Stimulated activated memory B cell treated with anti-CD40 and anti-IgM and Interleukin-4, amounts not matched to agents 10 μg/mL and 1 μg/mL and 100 μg/mL, for 72 hours (primary cell): ENCODE results near the gene ADGRA3.

Source experiments
- ATAC-seq: fragments of 150-1000 bp; cut with Tn5 transposase; 2 replicates; pipeline ENCODE4 v1.10.0; 2021
- H3K27ac Mint-ChIP-seq: one replicate; pipeline ENCODE4 v1.8.0; 2022; ENCODE audit warnings: mild to moderate bottlenecking, mixed read lengths
- H3K27me3 Mint-ChIP-seq: one replicate; pipeline ENCODE4 v1.8.0; 2022; ENCODE audit warnings: mixed read lengths
- H3K36me3 Mint-ChIP-seq: one replicate; pipeline ENCODE4 v1.8.0; 2022; ENCODE audit warnings: mixed read lengths
- H3K4me1 Mint-ChIP-seq: one replicate; pipeline ENCODE4 v1.8.0; 2022; ENCODE audit warnings: mixed read lengths
- H3K4me3 Mint-ChIP-seq: one replicate; pipeline ENCODE4 v1.8.0; 2022; ENCODE audit warnings: mild to moderate bottlenecking, moderate library complexity, mixed read lengths
- H3K9me3 Mint-ChIP-seq: one replicate; pipeline ENCODE4 v1.8.0; 2022; ENCODE audit warnings: mixed read lengths

Gene ADGRA3

GRCh38 chr4:22515888-22516541 lies at the start of gene ADGRA3:
Gene ADGRA3, minus strand, starts transcription at chr4:22516066. Its CDS starts 282 bp downstream, at chr4:22515784.
- H3K4me1 Mint-ChIP-seq, result peaks cover 11% of the 10 kb centered on the region
- H3K27me3 Mint-ChIP-seq, result peaks cover 36% of the 10 kb centered on the region
- no peak within 1 kb of the TSS for H3K27ac Mint-ChIP-seq
- H3K4me3 Mint-ChIP-seq, result peak within 1 kb of the TSS; percentile 72
- no peaks in the 10 kb centered on the region for H3K9me3 Mint-ChIP-seq
- no peaks in the 10 kb centered on the region for H3K36me3 Mint-ChIP-seq
- ATAC-seq, result peak; percentile 53

- peaks cover 2% of the 10 kb centered on the region for H3K9me3 Mint-ChIP-seq
- no peak overlapping the region for H3K27ac Mint-ChIP-seq
- no peaks in the 10 kb centered on the region for H3K4me1 Mint-ChIP-seq
- no peaks in the 10 kb centered on the region for H3K36me3 Mint-ChIP-seq
- no peak overlapping the region for H3K4me3 Mint-ChIP-seq
- H3K27me3 Mint-ChIP-seq, result no peaks in the 10 kb centered on the region
- ATAC-seq, result no peak
Measured at GRCh38 chr4:22556495-22556894, 40.6 kb upstream of the ADGRA3 start.

GRCh38 chr4:22554670-22555069 lies 38.8 kb upstream of the ADGRA3 start:
- Mint-ChIP-seq H3K27me3 (no peaks in the 10 kb centered on the region), H3K27ac (no peak overlapping the region), H3K4me1 (no peaks in the 10 kb centered on the region), H3K4me3 (no peak overlapping the region), H3K36me3 (no peaks in the 10 kb centered on the region), H3K9me3 (no peaks in the 10 kb centered on the region)
- no peak for ATAC-seq

GRCh38 chr4:22553560-22553959 lies 37.7 kb upstream of the ADGRA3 start:
- no peak overlapping the region for H3K27ac Mint-ChIP-seq
- no peaks in the 10 kb centered on the region for H3K9me3 Mint-ChIP-seq
- H3K27me3 Mint-ChIP-seq, result no peaks in the 10 kb centered on the region
- H3K4me3 Mint-ChIP-seq, result no peak overlapping the region
- no peak for ATAC-seq
- no peaks in the 10 kb centered on the region for H3K4me1 Mint-ChIP-seq
- no peaks in the 10 kb centered on the region for H3K36me3 Mint-ChIP-seq

- no peaks in the 10 kb centered on the region for H3K9me3 Mint-ChIP-seq
- no peaks in the 10 kb centered on the region for H3K4me1 Mint-ChIP-seq
- no peaks in the 10 kb centered on the region for H3K27me3 Mint-ChIP-seq
- H3K27ac Mint-ChIP-seq, result no peak overlapping the region
- H3K4me3 Mint-ChIP-seq, result no peak overlapping the region
- ATAC-seq, result no peak
- H3K36me3 Mint-ChIP-seq, result no peaks in the 10 kb centered on the region
Measured at GRCh38 chr4:22552812-22553211, 36.9 kb upstream of the ADGRA3 start.

GRCh38 chr4:22551550-22551949 lies 35.7 kb upstream of the ADGRA3 start:
- H3K27me3 Mint-ChIP-seq, result no peaks in the 10 kb centered on the region

GRCh38 chr4:22546299-22546698 lies 30.4 kb upstream of the ADGRA3 start:
- Mint-ChIP-seq H3K27me3 (no peaks in the 10 kb centered on the region), H3K4me3 (no peak overlapping the region), H3K4me1 (no peaks in the 10 kb centered on the region), H3K9me3 (peaks cover 19% of the 10 kb centered on the region), H3K27ac (no peak overlapping the region), H3K36me3 (no peaks in the 10 kb centered on the region)
- ATAC-seq, result no peak

More at GRCh38 chr4:22551550-22551949, 35.7 kb upstream of the ADGRA3 start:
- no peaks in the 10 kb centered on the region for H3K36me3 Mint-ChIP-seq
- no peak overlapping the region for H3K4me3 Mint-ChIP-seq
- ATAC-seq, result no peak
- H3K4me1 Mint-ChIP-seq, result no peaks in the 10 kb centered on the region
- H3K27ac Mint-ChIP-seq, result no peak overlapping the region
- peaks cover 4% of the 10 kb centered on the region for H3K9me3 Mint-ChIP-seq

- H3K9me3 Mint-ChIP-seq, result peaks cover 10% of the 10 kb centered on the region
- ATAC-seq, result no peak
- H3K4me1 Mint-ChIP-seq, result no peaks in the 10 kb centered on the region
- no peak overlapping the region for H3K27ac Mint-ChIP-seq
- no peaks in the 10 kb centered on the region for H3K36me3 Mint-ChIP-seq
- no peak overlapping the region for H3K4me3 Mint-ChIP-seq
- H3K27me3 Mint-ChIP-seq, result no peaks in the 10 kb centered on the region
Measured at GRCh38 chr4:22539251-22539650, 23.4 kb upstream of the ADGRA3 start.

- ATAC-seq, result no peak
- Mint-ChIP-seq H3K27me3 (no peaks in the 10 kb centered on the region), H3K4me3 (no peak overlapping the region), H3K27ac (no peak overlapping the region), H3K9me3 (peaks cover 12% of the 10 kb centered on the region), H3K36me3 (no peaks in the 10 kb centered on the region), H3K4me1 (no peaks in the 10 kb centered on the region)
Measured at GRCh38 chr4:22537864-22538263, 22.0 kb upstream of the ADGRA3 start.

- Mint-ChIP-seq H3K27ac (no peak overlapping the region), H3K36me3 (no peaks in the 10 kb centered on the region), H3K4me1 (no peaks in the 10 kb centered on the region), H3K27me3 (no peaks in the 10 kb centered on the region), H3K4me3 (no peak overlapping the region), H3K9me3 (peaks cover 15% of the 10 kb centered on the region)
- no peak for ATAC-seq
Measured at GRCh38 chr4:22534374-22534773, 18.5 kb upstream of the ADGRA3 start.

GRCh38 chr4:22532896-22533295 lies 17.0 kb upstream of the ADGRA3 start:
- no peak overlapping the region for H3K4me3 Mint-ChIP-seq
- H3K36me3 Mint-ChIP-seq, result no peaks in the 10 kb centered on the region
- H3K27ac Mint-ChIP-seq, result no peak overlapping the region
- H3K9me3 Mint-ChIP-seq, result peaks cover 19% of the 10 kb centered on the region
- no peaks in the 10 kb centered on the region for H3K27me3 Mint-ChIP-seq
- ATAC-seq, result no peak
- no peaks in the 10 kb centered on the region for H3K4me1 Mint-ChIP-seq

- Mint-ChIP-seq H3K27ac (no peak overlapping the region), H3K9me3 (peaks cover 19% of the 10 kb centered on the region), H3K27me3 (no peaks in the 10 kb centered on the region), H3K36me3 (no peaks in the 10 kb centered on the region), H3K4me3 (no peak overlapping the region), H3K4me1 (no peaks in the 10 kb centered on the region)
- ATAC-seq, result no peak
Measured at GRCh38 chr4:22532117-22532516, 16.3 kb upstream of the ADGRA3 start.

- Mint-ChIP-seq H3K27me3 (no peaks in the 10 kb centered on the region), H3K27ac (no peak overlapping the region), H3K4me3 (no peak overlapping the region), H3K36me3 (no peaks in the 10 kb centered on the region), H3K9me3 (peaks cover 19% of the 10 kb centered on the region), H3K4me1 (no peaks in the 10 kb centered on the region)
- ATAC-seq, result no peak
Measured at GRCh38 chr4:22531311-22532019, 15.6 kb upstream of the ADGRA3 start.

GRCh38 chr4:22524895-22525294 lies 9.0 kb upstream of the ADGRA3 start:
- peaks cover 8% of the 10 kb centered on the region for H3K9me3 Mint-ChIP-seq
- H3K4me3 Mint-ChIP-seq, result no peak overlapping the region
- no peaks in the 10 kb centered on the region for H3K27me3 Mint-ChIP-seq
- ATAC-seq, result no peak
- no peaks in the 10 kb centered on the region for H3K36me3 Mint-ChIP-seq
- H3K27ac Mint-ChIP-seq, result no peak overlapping the region
- H3K4me1 Mint-ChIP-seq, result no peaks in the 10 kb centered on the region

GRCh38 chr4:22522706-22523501 lies 7.0 kb upstream of the ADGRA3 start:
- ATAC-seq, result no peak

More at GRCh38 chr4:22522706-22523501, 7.0 kb upstream of the ADGRA3 start:
- no peaks in the 10 kb centered on the region for H3K4me1 Mint-ChIP-seq
- H3K27ac Mint-ChIP-seq, result no peak overlapping the region
- no peaks in the 10 kb centered on the region for H3K36me3 Mint-ChIP-seq
- peaks cover 7% of the 10 kb centered on the region for H3K27me3 Mint-ChIP-seq
- H3K4me3 Mint-ChIP-seq, result no peak overlapping the region
- peaks cover 4% of the 10 kb centered on the region for H3K9me3 Mint-ChIP-seq
